LNCaP clone FGC (cell line): ENCODE results near the gene PFKP.

Experiments
- DNase-seq: peaks from one replicate; pipeline ENCODE4 v3.0.0-alpha.2; 2011; ENCODE audit warnings: low read depth
- H3K4me3 ChIP-seq: 2 replicates; pipeline ENCODE4 v1.5.1; 2011; ENCODE audit warnings: mild to moderate bottlenecking, low read depth, low read length, control low read depth
- CTCF ChIP-seq: IDR thresholded peaks from 2 replicates; pipeline ENCODE4 v1.5.1; 2012; ENCODE audit warnings: mild to moderate bottlenecking; ENCODE audit not compliant: control insufficient read depth, insufficient read depth; ENCODE audit errors: extremely low read depth

PFKP gene

DNA sequence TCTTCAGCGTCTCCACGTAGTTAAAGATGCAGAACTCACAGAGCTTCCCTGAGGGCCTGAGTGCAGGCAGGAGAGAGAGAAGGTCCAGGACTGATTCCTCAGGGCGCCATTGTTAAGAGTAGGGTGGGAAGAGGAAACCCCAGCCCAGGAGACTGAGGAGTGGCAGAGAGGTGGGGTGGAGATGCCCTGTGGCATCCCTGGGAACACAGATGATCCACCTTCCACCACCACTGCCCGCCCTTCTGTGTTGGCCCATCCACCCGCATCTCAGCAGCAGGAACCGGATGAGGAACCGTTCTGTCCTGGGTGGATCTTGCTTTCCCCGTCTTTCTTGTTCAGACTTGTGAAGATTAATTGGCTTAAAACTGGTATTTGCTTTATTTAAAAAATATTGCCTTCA, 48.3 kb downstream of the PFKP start:
- no peak overlapping the region for H3K4me3 ChIP-seq
- TF ChIP-seq CTCF: no peak
- no peak for DNase-seq

DNA sequence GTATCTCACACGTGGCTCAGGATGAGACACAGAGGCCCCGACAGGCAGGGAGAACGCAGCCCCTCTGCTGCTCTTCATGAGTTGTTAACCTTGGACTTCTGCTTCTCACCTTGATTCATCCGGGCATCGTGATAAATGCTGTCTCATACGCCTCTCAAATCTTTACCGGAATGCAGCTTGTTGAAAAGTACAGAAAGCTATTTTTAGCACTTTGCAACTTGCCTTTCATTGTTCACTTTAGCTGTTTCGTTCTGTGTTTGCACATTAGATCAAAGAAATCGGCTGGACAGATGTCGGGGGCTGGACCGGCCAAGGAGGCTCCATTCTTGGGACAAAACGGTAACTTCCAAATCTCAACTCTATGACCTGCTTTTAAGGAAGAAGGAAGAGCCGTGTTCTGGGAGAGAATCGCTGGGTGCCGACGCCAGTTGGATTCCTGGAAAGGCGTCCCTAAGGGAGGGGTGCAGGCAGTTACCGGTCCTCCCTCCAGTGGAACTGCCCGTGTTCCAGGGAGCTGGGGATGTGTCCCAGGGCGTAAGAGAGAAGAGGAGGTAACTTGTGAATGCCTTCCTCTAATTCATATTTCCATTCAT, 49.3 kb downstream of the PFKP start:
- DNase-seq: no peak
- no peak overlapping the region for H3K4me3 ChIP-seq
- no peak for TF ChIP-seq CTCF

- no peak for TF ChIP-seq CTCF
- H3K4me3 ChIP-seq: no peak overlapping the region
- no peak for DNase-seq
These were observed 50.1 kb downstream of the PFKP start for GRCh38 chr10:3117486-3117885.

GRCh38 chr10:3118641-3119091, 51.3 kb downstream of the PFKP start:
- no peak for DNase-seq
- no peak for TF ChIP-seq CTCF
- no peak overlapping the region for H3K4me3 ChIP-seq

- peak; percentile 29 for TF ChIP-seq CTCF
- DNase-seq: no peak
- no peak overlapping the region for H3K4me3 ChIP-seq
These were observed 52.6 kb downstream of the PFKP start for GRCh38 chr10:3119796-3120459.

- H3K4me3 ChIP-seq: no peak overlapping the region
- TF ChIP-seq CTCF: no peak
- DNase-seq: no peak
These were observed 54.7 kb downstream of the PFKP start for GRCh38 chr10:3122034-3122433.
